NT2/D1 (cell line): ENCODE measurements around the gene ZBTB24.

ENCODE experiments used
- SUZ12 ChIP-seq: IDR thresholded peaks from 2 replicates; pipeline ENCODE4 v1.6.1; 2011; ENCODE audit not compliant: insufficient read length, insufficient read depth; ENCODE audit errors: extremely low read depth
- YY1 ChIP-seq: IDR thresholded peaks from 2 replicates; pipeline ENCODE4 v1.6.1; 2011; ENCODE audit not compliant: insufficient read length, insufficient read depth
- ZNF274 ChIP-seq: IDR thresholded peaks from 2 replicates; pipeline ENCODE4 v1.6.1; 2011; ENCODE audit warnings: mild to moderate bottlenecking, low read depth, low read length

DNA sequence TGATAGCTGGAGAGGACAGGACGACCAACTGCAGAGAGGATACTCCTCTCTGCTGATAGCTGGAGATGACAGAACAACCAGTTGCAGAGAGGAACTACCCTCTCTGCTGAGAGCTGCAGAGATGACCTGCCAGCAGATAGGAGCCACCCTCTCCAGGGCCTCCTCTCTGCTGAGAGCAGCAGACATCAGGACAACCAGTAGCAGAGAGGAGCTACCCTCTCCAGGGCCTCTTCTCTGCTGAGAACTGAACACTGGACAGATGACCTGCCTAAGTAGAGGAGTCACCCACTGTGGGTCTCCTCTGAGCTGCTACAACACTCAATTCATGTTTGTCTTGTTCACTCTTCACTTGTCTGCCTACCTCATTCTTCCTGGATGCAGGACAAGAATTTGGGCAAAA is 27.3 kb upstream of the ZBTB24 start:
- no peak for TF ChIP-seq SUZ12
- no peak for TF ChIP-seq YY1
- TF ChIP-seq ZNF274 = no peak
